DMS53 (cell line): ENCODE data around the gene PLSCR4.

ENCODE experiments used
- DNase-seq: peaks from one replicate; lab custom pipeline; 2025; lab: John Stamatoyannopoulos, UW

PLSCR4 gene

GRCh38 chr3:146160964-146161662 lies 89.8 kb downstream of the PLSCR4 start, which contains the start of gene PLOD2:
TSS of gene PLOD2 (minus strand) at chr3:146161184. CDS start at chr3:146160989, 195 bp downstream.
- peak; percentile 87 for DNase-seq

GRCh38 chr3:146160321-146160963 lies 90.5 kb downstream of the PLSCR4 start:
- peak; percentile 78 for DNase-seq

DNA sequence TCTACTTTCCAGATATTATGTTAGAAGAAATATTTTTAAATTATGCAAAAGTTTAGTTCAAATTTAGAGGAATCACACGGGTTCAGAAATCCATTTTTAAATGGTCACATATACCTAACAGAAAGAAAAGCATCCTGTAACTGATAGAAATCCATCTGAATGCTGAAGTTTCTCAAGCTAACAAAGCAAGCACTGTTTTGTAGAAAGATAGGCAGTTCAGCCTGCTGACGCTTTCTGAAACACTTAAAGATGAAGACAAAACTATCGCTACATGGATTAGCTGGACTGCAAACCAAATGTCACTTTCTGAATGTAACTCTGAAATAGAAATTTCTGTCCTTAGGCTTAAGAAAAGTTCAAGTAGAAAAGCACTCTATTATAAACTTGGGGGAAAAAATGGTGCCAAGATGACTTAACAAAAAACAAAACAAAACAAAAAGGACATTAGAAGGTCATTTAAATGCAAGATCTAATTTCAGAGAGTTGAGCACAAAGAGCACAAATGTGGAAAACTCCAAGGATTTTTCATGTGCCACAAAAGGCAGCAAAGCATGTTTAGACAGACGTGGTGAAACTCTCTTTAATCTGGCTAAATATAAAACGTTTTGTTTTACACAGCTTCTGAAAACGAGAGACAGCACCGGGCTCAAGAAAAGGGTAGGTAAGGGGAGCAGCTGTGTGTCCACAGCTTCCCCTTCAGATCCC lies 91.1 kb downstream of the PLSCR4 start:
- no peak for DNase-seq

- no peak for DNase-seq
Observed at GRCh38 chr3:146159037-146159436, 91.9 kb downstream of the PLSCR4 start.

DNA sequence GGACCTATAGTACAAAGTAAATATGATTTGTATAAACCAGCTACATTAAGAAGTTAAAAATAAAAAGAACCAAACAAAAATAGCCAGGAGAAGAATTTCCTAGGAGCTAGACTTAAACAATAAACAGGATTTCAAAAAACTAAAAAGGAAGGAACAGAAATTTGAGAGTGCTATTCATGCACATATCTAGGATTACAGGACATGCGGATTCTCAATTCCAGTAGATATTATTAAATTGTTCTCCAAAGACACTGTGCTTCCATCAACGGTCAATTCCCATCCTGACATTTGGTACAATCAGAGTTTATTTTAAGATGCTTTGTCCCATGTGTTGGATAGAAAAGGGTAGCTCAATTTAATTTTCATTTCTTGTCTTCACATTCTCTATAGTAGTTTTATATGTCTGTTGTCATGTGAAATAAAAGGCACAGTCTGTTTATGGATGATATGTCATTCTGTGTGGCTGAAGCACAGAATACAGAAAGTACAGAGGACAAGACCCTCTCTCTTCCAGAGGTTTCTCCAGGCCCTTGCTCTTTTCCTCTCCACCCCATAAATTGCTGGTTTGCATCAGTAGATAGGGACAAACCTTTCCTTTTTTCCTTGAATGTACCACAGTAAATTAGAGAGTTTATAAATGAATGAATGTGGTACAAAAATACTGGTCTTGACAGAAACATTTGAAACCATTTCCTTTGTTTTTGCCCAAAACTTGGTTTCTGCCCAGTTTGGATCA lies 93.4 kb downstream of the PLSCR4 start:
- DNase-seq: no peak

DNA sequence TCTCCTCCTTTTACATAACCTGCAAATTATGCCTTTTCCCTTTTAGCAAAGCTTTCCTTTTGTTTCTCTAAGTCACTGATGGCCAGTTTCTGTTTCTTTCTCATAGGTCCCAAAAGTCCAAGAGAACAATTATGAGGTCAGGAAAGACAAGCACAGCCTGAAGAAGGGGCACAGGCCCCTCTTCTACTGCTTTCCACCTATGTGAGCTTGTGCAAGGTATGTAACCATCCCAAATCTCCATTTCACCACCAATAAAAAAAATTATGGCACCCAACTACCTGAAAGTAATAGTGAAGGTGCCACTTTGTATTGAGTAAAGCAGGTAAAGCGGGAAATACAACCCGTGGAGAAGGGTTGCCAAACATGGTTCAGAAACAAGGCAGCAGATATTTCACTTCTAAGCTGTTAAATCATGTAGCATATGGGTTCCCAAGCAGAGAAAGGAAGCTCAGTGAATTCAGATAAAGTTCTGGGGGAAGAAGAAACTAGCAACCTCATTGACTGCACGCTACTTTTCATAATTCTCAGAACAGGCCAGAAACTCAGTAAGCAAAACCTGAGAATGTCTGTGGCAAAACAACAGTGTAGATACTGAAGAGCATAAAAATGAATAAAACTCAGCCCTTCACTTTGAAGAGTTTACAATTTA lies 94.1 kb downstream of the PLSCR4 start:
- no peak for DNase-seq

DNA sequence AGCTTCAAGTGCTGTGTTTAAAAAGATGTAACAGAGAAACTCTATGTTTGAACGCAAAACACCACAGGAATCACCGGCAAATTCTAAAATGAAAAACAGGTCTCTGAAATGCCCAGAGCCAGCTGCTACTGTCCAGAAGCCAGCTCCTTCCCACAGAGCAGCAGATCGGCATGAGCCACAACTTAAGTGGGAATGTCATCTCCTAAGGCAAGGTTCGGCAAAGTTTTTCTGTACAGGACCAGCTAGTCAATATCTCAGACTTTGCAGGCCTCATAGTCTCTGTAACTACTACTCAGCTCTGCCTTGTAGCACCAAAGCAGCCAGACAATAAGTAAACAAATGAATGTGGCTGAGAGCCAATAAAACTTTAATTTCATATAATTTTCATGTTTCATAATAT lies 94.8 kb downstream of the PLSCR4 start:
- no peak for DNase-seq

GRCh38 chr3:146154995-146155394 lies 95.9 kb downstream of the PLSCR4 start:
- no peak for DNase-seq

- DNase-seq: no peak
Observed at GRCh38 chr3:146154316-146154715, 96.6 kb downstream of the PLSCR4 start.

GRCh38 chr3:146153429-146153828 lies 97.5 kb downstream of the PLSCR4 start:
- DNase-seq: no peak

DNA sequence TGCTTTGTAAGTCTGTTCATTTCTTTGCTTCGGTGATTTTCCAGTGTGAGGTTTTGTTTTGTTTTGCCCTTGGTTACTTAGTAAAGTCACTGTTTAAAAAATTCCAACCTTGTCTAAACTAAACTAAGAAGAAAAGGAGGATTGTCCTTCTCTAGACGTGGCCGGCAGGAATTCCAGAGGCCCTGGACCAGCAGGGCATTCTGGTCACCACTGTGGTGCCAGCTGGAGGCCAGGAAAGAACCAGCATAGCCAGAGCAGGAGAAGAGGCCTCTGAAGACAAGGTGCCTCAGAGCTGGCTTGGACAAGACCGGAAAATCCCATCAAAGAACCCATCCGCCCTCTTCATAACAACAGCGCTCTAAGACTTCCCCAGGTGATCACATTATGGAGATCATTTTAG lies 98.1 kb downstream of the PLSCR4 start:
- DNase-seq: no peak

- DNase-seq: no peak
Observed at GRCh38 chr3:146148468-146148931, 102.4 kb downstream of the PLSCR4 start.

- no peak for DNase-seq
Observed at GRCh38 chr3:146145642-146146041, 105.3 kb downstream of the PLSCR4 start.

- no peak for DNase-seq
Observed at GRCh38 chr3:146142757-146143156, 108.1 kb downstream of the PLSCR4 start.
